Measurements from ENCODE around the gene CCM2.
A peak's percentile ranks its signal among the peaks of the same experiment; 100 is the strongest.

Gene CCM2

DNA sequence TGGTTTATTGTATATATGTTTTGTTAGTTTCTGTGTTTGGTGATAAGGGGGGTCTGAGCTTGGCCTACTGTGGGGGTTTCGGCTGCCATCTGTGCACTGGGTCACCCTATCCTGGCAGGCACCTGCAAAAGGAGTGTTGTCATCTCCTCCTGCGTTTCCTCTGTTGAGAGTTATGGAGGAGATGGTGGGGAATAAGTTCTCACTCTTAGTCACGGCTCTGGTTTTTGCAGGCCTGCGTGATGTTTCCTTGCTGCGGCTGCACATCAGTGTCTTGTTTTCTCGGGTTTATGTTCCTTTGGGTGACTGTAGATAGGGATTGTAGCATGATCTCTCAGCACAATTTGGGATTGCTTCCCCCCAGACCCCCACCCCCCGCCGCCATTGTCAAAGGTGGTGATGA, 36.8 kb downstream of the CCM2 start:
- DNase-seq: no peak

DNA sequence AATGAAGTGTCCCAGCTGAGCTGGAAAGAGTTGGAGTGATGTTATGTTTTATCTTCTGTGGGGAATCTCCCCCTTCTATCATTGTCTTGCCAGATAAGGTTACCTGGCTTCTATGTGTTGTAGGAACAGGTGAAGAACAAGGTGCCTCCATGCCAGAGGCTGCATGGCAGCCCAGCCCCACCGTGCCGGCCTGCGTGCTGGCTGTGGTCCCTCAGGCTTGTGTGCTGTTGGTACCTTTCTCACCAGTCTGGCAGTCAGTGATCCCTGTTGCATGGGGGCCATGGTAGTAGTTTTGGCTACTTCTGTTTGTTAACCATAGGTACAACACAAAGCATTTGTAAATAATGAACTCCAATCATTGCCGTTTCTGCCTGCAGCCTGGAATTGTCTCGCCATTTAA, 37.9 kb downstream of the CCM2 start:
- no peak for DNase-seq

DNA sequence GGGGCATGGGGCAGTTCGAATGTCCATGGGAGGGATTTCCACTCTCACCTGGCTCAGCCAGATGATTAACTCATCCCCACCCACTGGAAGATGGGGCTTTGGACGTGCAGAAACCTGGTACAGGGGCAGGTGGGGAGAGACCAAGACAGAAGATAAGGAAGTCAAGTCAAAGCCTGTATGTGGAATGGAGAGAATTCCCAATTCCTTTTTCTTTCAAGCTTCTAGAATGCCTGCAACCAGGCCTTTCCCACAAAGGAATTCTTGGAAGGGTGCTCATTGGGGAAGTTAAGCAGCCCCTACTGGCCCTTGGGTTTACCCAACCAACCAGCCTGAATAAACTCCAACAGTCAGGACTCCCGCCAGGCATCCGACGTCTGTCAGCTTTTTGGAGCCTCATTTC, 39.1 kb downstream of the CCM2 start:
- no peak for DNase-seq

DNA sequence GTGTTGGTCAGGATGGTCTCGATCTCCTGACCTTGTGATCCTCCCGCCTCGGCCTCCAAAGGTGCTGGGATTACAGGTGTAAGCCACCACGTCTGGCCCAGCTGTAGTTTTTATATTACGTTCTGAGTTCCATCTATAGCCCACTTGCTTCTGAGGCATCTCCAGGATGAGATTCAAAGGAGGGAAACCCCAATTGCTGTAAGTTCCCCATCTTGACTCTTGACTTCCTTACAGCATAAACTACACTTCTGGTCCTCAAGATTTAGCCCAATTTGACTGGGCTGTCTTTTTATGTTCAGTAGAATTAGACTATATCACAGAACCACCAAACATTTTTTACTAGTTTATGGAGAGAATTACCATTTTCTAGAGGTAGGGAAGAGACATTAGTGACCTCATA, 44.3 kb downstream of the CCM2 start:
- DNase-seq: no peak

DNA sequence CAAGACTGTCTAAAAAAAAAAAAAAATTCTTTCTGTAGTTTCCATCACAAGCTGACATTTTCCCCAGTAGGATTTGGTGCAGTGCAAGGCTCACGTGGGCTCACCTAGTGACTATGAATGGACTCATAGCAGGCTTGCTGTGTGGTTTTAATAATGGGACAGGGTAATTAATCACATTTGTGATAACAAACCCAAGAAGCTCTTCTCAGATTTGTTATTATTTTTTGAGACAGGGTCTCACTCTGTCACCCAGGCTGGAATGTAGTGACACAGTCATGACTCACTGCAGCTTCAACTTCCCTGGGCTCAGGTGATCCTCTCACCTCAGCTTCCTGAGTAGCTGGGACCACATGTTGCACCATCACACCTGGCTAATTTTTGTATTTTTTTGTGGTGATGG, 48.7 kb downstream of the CCM2 start:
- no peak for DNase-seq

DNA sequence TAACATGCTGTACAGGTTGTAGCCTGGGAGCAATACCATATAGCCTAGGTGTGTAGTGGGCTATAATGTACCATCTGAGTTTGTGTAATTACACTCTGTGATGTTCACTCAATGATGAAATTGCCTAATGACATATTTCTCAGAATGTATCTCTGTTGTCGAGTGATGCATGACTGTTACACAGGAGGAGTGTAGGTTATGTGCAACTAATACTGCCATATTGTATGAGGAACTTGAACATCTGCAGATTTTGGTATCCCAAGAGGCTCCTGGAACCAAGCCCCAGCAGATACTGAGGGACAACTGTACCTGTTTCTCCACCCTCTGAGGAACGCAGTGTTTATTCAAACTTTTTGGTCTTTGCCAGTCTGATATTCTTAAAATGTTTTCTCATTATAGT, 50.2 kb downstream of the CCM2 start:
- DNase-seq: no peak

DNA sequence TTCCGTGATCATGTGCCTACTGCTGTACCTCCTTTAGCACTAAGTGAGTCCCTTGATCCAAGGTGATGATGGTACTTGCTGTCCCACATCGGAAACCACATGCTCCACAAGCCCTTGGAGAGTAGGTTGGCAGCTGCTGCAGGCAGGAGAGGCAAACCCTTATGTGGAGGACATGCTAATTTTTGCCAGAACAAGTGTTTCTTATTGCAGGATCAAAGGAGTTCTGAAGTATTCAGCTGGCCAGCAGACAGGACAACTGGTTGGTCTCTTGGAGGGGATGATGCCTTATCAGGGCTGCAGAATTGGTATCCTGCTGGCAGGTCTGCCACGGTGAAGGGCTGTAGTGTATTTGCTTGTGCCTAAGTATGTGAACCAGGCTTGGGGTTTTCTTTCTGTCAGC, 52.0 kb downstream of the CCM2 start:
- no peak for DNase-seq

DNA sequence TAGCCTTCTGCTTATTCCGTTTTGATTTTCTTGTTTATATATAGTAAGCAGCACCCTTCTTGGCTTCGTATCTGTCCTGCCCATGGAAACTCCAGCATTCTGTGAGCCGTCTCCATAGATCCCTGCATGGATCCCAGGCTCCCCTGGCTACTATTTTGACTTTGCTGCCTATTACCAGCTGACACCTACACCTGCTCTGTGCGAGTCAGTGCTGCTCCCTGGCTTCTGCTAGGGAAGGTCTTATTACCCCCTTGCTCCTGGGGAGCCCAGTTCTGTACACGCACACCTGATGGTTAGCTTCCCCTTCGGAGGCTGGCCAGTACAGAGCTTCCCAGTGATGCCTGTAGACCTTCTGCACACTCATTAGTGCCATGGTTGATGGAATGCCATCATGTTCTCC, 53.4 kb downstream of the CCM2 start:
- DNase-seq: no peak

DNA sequence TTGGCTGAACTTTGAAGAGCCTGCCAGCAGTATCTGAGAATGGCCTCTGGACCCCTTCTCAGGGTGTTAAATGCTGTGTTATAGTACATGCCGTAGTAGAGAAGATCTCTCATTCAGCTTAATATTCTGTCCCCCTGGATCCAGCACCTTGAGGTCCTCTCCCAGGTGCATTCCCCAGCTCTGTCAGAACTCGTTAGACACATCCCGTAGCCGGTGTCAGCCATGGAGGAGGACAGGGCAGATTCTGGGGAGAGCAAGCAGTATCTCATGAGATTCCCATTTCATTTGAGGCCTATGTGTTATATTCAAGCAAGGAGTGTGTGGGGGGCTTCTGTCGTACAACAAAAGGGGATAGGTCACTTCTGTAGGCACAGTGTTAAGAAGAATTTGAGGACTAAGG, 53.9 kb downstream of the CCM2 start:
- DNase-seq: no peak

DNA sequence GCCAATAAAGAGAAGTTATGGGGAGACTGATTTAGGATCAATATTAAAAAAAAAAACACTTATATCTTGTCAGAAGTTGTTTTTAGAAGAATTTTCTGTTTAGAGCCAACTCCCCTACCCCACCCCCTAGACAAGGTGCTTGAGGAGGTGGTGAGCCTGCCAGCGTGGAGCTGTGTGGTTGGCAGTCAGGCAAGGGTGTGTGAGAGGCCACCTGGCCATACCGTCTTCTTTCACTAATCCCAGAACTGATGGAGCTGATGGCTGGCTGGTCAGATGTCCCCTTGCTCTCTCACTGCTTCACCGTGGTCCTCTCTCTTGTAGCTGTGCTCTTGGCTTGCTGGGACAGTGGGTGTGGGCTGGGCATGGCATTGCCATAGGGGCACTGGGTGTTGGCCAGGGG, 54.4 kb downstream of the CCM2 start:
- DNase-seq: no peak

DNA sequence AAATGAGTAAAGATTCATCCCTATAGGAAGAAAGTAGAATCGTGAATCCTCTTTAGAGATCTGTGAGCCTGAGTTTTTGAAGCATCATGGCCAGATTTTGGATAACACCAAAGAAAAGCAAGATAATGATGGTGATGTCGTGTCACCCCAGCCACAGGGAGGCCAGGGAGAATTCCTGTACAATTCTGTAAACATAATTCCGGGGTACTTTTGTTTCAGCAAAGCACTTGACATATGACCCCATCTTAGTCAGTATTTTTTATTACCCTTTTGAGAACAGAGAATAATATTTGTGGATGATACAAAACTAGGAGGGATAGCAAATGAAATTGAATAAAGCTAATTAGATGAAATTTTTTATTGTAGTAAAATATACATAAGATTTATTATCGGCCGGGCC, 55.0 kb downstream of the CCM2 start:
- DNase-seq: no peak

DNA sequence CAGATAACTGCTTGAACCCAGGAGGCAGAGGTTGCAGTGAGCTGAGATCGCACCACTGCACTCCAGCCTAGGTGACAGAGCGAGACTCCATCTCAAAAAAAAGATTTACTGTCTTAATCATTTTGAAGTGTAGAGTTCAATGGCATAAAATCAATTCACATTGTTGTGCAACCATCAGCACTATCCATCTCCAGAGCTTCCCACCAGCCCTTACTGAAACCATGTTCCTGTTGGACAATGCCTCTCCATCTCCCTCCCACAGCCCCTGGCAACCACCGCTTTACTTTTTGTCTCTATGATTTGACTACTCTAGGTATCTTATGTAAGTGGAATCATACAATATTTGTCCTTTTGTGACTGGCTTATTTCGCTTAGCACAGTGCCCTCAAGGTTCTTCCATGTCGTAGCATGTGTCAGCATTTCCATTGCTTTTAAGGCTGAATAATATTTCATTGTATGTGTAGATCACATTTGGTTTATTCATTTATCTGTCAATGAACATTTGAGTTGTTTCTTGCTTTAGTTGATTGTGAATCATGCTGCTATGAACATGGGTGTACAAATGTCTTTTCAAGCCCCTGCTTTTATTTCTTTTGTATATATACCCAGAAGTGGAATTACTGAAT, 55.7 kb downstream of the CCM2 start:
- DNase-seq: no peak

DNA sequence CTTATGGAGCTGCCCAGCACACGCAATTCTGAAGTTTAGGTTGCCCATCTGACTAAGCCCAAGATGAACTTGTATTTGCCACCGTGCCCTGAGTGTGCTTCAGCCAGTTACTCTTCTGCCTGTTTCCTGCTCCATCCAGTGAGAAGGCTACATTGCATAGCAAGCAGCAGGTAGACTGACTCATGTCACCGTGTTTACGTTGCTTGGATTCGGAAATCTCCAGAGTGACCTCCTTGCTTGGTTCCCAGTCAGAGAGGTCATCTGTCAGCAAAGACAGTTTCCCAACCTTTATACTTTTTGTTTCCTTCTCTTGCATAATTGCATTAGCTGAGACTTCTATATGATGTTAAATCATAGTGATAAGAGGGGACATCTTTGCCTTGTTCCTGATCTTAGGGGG, 57.9 kb downstream of the CCM2 start:
- no peak for DNase-seq

DNA sequence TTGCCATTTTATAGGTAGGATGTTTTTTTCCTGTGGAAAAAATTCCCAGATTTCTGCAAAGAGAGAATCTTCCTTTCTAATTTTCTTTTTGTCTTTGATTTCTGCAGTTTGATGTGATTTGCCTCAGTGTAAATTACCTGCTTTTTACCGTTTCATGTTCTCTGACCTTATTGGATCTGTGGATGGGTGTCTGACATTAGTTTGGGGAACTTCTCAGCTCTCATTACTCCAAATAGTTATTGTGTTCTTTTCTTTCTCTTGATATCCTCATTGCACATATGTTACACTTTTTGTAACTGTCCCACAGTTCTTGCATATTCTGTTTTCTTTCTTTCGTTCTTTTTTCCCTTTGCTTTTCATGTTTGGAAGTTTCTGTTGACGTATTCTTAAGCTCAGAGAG, 60.3 kb downstream of the CCM2 start:
- no peak for DNase-seq

DNA sequence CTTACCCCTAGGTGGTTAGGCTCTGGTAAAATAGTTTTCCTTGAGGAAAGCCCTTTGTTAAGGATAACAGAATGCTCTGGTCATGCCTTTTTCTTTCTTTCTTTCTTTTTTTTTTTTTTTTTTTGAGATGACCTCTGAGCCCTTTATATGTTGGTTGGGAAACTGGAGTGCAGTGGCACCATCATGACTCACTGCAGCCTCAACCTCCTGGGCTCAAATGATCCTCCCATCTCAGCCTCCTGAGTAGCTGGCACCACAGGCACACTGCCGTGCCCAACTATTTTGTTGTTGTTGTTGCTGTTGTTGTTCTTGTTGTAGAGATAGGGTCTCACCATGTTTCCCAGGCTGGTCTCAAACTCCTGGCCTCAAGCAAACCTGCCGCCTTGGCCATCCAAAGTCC, 61.4 kb downstream of the CCM2 start:
- DNase-seq: no peak

DNA sequence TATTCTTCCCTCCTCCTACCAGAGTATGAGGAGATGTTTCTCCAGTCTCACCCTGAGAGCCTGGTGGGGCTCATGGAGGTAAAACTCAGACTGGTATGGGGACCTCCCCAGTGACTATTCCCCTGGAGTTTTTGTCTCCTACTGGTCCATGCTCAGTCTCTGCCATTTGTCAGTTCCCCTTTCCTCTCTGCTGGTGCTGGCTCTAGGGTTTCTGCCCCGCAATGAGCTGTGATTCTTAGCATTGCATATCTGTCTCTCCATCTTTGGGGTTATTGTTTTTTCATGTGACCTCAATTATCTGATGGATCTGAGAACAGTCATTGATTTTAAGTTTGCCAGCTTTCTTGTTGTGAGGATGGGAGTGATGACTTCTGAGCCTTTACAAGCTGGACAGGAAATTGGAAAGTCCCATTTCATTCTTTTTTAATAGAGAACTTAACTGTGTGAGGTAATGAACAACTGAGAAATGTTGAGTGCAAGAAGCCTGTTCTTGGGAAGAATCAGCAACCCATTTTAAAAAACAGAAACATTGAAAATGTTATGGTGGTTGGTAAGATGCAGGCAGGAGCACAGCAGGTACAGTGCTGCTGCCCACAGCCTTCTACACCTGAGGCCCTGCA, 61.9 kb downstream of the CCM2 start:
- no peak for DNase-seq

DNA sequence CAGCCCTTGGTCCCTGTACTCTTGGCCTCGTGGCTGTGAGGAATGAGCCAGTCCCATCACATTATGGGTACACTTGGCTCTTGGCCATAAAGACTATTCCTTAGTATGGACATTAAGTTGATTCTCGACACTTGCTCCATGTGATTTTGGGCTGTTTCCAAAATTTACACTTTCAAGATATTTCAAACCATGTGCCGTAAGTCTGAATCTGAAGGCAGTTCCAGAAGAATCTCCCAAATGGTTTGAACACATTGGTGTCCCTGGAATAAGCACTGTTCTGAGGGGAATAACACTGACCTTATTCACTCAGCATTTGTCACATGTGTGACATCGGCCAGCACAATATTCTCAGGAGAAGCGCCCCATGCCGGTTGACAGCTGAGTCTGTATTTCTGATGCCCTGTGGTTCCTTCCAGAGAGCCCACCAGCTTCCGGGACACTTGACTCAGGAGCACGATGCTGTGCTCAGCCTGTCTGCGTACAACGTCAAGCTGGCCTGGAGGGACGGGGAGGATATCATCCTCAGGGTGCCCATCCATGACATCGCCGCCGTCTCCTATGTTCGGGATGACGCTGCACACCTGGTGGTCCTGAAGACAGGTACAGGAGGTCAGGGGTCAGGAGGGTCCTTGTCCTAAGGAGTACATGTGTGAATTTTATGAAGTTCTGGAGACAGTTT, 64.2 kb downstream of the CCM2 start:
- DNase-seq: peak in 1 of 2 donors; percentile 0

DNA sequence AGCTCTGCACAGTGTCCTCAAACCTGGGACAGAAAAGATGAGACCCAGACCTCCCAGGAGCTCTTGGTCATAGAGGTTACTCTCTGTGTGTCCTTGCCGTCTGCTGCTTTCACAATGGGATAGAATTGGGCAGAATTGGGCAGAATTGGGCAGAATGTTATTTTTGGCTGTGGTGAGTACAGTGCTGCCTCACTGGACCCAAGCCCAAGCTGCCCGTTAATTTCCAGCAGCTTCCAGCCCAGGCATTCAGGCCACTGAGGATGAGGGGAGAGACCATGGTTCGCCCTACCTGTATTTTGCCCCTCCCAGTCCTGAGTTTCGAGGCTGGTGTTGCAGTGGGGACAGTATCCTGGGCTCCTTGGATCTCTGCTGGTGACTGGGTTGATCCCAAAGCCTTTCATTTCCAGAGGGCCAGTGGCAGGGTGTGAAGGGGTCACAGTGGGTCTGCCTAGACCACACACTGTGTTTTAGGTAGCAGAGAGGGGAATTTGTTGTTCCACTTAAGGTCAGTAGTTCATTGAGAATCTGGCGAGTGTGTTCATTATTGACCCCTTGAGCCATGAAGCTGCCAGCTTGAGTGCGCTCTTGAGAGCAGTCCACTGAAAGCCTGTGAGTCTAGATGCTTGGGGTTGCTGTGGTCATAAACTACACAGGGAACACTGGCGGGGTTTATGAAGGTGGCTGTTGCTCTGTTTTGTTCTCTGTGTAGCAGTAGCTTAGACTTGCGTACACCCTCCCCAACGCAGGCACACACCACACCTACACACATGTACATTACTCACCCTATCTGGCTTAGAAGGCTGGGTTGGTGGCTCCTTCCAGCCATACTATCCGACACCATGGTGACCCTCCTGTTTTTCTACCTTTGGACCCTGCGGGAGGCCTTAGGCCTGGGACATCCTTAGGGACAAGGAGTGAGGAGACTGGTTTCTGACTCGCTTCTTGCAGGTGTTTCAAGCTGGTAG, 65.3 kb downstream of the CCM2 start:
- peak in 1 of 2 donors; percentile 0 for DNase-seq

DNA sequence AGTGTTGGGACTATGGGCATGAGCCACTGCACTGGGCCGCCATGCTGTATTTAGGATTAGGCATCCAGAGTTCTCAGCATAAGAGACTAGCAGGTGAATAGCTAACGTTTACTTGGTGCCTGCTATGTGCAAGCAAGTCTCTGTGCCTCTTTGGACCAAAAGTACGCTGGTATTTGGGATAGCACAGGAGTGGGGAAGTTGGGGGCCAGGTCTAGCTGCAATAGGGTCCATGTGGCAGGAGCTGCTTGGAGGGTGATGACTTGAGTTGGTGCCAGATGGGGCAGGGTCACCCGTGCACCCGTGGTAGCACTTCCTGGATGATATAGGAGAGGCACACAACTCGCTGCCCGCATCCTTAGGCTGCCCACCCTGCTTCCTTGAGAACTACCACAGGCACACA, 66.4 kb downstream of the CCM2 start:
- peak in 1 of 2 donors; percentile 0 for DNase-seq

DNA sequence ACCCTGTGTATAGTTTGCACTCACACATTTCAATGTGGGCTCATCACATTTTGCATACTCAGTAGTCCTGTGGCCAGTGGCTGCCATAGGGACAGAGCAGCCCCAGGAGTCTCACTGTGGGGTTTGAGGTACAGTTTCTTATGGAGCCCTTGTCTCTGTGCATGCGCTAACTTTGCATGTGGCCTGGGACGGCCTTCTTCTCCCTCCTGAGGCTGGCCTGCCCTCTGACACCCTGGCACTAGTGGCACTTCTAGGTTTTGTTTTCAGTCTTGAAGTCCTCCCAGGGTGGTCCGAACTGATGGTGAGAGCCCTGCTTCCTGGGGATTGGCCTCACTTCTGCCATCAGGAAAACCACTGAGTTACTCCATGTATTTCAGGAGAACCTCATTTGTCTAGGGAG, 67.6 kb downstream of the CCM2 start:
- DNase-seq: no peak

DNA sequence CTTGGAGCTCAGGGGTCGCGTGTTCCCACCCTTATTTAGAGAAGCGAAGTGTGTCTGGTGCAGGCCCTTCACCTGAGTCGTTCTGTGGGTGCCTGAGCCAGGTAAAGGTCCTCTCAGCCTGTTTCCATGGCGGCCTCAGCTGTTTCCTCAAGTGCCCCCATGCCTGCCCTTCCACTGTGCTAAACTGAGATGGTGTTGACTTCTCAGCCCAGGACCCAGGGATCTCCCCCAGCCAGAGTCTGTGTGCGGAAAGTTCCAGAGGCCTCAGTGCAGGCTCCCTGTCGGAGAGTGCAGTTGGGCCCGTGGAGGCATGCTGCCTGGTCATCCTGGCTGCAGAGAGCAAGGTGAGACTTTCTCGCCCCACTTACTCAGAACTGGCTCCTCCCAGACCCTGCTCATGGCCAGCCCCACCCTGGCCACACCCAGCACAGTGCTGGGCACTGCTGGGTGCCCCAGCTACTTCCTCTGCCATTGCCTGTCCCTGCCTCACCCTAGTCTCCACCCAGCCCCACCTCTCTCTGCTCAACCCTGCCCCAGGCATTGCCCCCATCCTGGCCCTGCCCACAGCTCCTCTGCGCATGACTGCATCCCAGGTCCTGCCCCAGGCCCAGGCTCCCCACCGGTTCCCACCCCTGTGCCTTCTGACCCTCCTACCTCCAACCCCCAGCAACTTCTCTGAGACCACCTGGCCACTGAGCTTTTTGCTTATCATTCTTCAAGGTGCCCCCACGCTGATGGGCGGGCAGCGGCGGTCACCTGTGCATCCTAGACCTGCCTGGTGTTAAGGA, 68.4 kb downstream of the CCM2 start:
- no peak for DNase-seq

DNA sequence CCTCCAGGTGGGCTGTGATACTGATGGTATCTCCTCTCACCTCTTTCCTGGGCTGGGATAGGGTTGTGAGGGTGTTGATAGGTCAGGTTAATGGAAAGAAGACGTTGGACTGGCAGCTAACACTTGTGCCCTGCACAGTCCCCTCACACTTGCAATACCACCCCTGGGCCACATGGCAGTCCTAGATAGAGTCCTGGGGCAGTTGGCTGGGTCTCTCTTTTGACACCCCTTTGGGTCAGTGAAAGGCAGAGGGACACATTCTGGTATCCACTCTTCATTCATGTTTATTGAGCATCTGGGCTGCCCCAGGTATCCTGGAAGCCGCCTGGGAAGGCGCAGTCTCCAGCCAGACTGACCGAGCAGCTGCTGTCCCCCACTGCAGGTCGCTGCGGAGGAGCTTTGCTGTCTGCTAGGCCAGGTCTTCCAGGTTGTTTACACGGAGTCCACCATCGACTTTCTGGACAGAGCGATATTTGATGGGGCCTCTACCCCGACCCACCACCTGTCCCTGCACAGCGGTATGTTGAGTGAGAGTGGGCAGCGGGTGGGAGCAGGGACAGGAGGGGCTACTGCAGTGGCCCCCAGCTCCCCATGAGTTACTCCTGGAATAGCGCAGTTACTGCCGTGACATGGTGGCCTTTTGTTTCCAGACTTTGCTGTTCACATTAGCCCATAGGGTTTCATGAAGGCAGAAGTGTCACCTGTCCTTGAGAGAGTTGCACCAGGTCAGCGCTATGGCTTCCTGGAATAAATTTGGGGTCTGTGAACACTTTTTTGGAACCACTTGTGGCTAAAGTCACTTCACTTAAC, 69.6 kb downstream of the CCM2 start:
- no peak for DNase-seq

All from CD4-positive, alpha-beta T cell treated with Interferon alpha-2 for 1 hour (primary cell).